NCI-H446 treated with DMSO at 0.1 percent for 48 hours (cell line): Measurements from ENCODE around the gene KITLG.
"Not testable (repeated sequence)": the region's sequence is repeated elsewhere in the genome, so short reads cannot be mapped to it uniquely, and the experiment has no call there.

ENCODE experiments used
- DNase-seq: peaks from one replicate; lab custom pipeline; 2025; lab: John Stamatoyannopoulos, UW

KITLG gene, protein sequence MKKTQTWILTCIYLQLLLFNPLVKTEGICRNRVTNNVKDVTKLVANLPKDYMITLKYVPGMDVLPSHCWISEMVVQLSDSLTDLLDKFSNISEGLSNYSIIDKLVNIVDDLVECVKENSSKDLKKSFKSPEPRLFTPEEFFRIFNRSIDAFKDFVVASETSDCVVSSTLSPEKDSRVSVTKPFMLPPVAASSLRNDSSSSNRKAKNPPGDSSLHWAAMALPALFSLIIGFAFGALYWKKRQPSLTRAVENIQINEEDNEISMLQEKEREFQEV

DNA sequence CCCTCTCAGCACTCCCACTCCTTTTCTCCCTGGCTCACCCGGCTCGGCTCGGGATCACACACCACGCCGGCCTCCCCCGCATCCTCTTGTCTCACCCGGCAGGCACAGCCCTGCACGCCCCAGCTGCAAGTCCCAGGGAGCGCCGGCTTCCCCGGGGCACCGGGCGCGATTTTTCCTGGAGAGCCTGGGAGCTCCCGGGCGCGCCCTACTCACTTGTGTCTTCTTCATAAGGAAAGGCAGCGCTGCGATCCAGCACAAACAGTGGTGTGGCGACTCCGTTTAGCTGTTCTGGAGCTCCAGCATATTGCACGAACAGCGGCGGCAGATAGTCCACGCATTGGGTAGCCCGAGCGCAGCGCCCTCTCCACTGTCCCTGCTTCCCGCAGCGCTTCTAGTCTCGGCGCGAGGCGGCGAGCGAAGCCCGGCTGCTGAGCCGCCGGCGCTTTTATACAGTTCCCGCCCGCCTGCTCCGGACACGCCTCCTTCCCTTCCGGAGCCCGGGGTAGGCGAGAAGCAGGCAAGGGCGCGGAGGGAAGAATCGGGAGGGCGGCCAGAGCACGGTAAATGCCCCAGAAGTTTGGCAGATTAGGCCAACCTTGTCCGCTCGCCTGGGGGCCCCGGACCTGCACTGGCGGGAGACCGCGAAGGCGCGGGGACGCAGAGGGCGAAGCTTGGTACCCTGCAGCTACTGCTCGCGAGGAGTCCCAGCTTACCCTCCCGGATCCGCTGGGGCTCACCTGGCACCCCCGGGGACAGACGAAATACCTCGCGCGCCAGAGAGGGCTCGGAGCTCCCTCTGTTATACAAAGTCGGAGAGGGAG lies at the start of gene KITLG:
TSS of gene KITLG (minus strand) at position 421 of the 821 bp plus-strand sequence. CDS start at position 228, 193 bp downstream.
- peak; percentile 68 for DNase-seq

DNA sequence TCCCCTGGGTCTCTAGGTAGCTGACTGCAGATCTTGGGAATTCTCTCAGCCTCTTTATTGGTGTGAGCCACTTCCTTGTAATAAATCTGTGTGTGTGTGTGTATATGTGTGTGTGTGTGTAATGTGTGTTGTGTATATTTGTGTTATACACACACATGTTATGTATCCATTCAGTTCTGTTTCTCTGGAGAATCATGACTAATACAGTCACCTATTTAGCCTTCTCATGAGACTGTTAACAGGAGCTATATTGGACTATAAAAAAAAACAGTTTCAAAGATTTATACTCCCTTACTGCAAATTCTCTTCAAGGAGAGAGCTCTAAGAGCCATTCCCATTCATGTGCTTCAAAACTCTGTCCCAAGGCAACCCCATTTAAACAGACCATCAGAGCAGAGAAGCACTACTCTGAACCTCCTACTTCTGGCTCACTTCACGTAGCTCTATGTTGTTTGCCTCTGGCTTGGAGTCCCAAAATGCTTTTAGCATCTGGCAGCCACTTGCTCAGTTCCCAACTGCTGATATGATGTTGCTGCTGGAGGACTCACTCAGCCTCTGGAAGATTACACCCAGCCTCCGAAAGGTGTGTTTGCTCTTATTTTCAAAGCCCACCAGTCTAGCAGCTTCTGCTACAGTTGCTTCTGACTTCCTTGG lies 48.7 kb upstream of the KITLG start:
- no peak for DNase-seq

DNA sequence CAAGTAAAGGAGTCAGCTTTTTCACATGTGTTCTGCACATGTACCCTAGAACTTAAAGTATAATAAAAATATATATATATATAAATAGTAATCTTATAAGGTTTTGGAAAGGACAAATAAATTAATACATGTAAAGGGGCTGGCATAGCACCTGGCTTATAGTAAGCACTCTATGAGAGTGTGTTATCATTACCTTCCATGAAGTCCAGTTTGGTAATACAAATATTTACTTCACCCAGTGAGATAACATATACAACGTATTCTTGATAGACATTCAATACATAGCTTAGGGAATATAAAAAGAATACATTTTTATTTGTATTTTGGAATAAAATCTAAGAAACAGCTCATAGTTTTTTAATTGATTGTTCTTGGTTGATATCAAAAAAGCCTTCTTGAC lies 47.8 kb upstream of the KITLG start:
- DNase-seq: not testable (repeated sequence)

DNA sequence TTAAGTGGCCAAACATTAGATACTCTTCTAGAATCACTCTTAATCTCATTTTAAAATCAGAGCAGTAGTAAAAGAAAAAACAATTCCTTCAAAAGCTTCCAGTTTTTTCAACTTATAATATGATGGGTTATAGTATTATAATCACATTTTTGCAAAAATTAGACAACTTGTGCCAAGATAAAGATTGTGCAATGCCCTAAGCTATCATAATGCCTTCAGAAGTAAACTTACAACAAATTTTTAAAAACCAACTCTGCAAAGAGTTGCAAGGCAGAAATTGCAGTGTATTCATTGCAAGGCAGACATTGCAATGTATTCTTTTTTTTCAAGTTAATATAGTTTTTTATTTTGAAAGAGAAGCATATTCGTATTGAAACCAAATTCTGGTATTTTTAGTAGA lies 47.2 kb upstream of the KITLG start:
- DNase-seq: no peak

DNA sequence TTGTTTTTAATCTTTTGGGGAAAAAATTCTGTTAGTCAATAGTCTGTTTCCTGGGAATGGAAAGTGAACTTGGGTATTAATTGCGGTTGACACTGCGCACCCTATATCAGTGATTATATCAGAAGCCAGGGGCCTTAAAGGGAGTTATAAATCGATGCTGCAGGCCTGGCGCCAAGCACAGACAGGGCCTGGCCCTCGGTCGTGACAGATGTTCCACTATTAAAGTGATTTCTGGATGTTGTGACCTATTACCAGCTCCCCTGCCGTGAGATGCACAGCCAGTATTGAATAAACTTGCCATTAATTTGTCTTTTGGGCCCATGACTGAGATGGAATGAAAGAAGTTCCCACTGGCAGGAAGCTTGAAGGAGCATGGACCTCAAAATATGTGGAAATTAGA lies 45.1 kb upstream of the KITLG start:
- DNase-seq: peak; percentile 17

DNA sequence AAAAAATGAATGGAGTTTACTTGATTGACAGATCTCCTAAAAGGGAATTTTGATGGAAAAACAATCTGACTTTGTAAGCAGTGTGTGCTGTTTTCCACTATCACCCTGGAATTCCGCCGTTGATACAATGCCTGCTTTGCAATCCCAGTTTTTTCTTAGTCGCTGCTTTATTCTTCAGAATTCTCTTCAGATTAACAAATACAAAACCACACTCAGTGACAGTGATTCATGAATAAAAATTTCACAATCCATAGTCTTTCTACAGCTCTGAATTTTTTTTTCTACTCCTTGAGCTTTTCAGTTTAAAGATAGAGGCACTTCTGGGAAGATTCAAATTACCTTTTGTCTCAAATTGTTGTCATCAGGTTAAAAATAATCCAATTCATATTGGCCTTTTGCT lies 44.6 kb upstream of the KITLG start:
- DNase-seq: no peak

DNA sequence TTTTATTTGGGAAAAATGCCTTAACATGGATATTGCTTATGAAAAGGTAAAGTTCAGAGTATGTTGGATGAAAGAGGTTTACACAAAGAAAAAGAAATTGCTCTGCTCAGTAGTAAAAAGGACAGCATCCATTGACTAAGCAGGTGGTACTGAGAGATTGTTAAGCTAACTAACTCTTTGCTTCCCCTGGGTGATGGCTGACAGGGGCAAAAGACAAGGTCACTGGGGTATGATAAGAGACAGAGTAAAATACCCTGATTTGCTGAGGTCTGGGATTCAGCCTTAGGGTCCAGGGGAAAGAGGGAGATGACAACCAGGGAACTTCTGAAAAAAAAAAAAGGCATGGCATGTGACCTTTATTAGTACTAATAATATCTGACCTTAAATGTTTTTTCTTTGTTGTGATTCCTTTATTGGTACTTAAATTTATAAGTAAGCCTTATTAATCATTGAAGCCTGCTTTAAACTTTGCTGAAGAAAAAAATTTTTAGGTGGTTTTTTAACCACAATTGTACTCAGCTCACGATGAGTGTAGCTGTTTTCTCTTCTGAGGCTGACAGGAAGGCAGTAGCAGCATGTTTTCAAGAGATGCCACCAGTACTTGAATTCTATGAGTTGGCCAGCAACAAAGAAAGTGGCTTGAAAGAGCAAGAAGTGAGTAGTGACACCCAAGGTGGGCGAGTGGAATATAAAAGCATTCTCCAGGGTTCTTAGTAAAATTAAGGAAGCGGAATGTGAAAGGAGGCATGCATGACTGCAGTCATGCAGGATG lies 43.7 kb upstream of the KITLG start:
- no peak for DNase-seq

DNA sequence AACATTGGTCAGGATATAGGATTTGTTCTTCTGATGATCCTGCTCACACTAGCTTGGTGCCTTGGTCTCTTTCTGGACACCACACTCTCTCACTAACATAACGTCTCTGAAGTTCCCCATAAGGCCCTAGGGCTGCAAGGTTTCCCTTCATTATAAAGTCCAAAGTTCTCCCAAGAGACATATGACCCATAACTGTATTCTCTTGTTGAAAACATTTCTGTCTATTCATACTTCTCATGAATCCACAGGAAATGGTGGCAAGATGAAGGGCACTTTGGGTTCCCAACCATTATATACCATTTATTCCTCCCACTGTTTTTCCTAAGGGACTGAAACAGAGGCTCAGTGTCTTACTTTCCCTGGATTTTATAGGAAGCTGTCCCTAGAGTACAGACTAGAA lies 37.1 kb upstream of the KITLG start:
- DNase-seq: no peak

DNA sequence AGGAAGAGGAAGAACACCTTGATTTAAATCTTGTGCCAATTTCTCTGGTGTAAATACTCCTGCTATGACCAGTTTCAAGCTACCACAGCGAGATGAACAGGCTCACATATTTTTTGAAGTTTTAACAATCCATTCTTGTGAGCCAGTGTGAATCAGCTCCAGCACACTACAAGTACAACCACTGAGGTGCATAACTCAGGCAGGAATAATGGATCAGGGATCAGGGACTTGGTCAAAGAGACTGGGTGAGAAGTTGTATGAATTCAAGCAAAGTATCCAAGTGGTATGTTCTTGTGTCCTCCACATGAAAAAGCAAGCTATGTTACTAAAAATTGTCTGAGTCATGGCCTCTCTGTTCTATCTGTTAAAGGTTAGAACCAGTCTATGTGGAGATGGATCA lies 35.2 kb upstream of the KITLG start:
- DNase-seq: no peak

DNA sequence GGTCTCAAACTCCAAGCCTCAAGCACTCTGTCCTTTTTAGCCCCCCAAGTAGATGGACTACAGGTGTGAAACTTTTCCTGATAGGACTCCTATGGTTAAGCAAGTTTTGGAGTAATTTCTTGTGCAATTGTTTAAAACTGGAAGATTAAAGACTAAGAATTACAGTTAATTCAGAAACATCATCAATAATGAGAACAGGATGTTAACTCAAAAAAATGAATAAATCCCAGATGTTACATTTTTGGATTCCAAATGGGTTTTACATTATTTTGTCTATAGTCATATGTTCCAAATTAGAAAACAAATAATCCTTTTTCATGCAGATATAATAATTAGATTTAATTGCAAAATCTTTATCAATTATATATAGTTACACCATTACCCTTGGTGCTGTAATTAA lies 24.4 kb upstream of the KITLG start:
- DNase-seq: no peak

DNA sequence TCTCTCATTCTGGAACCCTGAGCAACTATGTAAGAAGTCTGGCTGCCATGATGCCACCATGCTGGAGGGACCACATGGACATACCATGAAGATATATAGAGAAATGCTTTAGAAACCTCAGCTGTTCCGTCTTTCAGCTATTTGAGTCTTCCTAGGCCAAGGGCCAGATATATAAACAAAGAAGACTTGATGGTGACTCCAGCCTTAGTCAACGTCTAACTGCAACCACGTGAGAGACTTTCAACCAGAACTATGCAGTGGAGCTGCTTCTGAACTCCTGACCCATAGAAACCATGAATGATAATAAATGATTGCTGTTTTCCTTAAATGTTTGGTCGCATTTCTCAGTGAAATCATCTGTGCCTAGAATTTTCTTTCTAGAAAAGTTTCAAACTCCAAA lies 20.0 kb upstream of the KITLG start:
- no peak for DNase-seq

DNA sequence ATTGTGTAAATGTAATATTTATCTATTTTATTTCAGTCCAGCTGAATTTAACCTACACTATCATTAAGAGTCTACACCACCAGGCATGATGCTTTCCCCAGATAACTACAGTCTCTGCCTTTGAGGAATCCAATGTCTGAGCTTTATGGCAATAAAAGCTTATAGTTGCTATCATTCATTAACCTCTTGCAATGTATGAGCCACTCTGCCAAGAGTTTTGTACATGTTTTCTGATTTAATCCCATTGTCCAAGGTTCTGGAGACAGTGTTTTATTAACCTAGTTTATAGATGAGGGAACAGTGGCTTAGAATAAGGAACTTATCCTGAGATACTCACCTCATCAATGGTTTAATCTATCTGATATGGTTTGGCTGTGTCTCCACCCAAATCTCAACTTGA lies 17.1 kb upstream of the KITLG start:
- no peak for DNase-seq

DNA sequence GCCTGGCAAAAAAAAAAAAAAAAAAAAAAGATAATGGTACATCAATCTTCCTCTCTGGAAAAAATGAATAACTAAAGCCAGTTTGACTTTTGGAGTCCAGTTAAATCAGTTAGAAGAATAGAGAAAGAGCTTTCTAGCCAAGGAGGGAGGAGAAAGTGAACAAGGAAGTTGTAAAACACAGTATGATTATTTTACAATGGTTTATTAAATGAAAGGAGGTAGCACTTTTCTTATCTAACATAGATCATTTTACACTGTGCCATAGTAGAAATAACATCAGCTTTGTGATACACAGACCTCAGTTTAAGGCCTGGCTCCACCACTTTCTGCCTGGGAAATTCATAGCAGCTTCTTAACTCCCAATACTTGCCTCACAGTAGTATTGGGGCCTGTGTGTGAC lies 15.4 kb upstream of the KITLG start:
- no peak for DNase-seq

DNA sequence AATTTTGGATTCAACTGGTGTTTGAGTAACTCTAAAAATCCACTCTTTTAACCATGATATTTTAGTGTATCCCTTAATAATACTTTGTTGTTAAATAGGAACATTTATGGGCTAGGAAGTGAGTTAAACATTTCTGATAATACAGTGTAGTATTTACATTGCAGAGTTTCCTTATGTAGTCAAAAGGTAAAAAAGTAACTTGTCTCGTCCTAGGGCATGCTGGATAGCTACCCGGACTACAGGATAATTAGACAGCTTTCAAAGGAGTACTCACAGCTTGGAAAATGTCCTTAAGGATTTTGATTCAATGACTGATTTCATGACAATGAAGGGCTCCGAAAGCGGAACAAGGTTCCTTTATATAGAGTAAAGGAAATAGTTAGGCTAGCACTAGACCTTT lies 14.5 kb upstream of the KITLG start:
- no peak for DNase-seq

DNA sequence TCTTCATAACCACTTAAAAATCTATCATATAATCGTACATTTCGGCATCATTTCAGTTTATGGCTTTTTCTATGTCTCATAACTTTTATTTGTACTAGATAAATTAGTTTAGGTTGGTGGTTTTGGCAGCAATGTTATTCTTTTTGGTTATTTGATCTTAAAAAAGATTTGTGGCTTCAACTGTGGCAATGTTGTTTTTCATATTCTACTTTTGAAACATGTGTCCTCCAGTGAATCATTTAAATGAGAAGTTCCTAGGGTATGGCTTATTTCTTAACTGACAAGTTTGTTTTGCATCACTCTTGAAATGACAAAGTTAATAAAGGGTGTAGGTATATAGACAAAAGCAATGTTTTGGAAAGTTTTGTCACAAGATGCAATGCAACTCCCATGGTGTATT lies 11.1 kb upstream of the KITLG start:
- no peak for DNase-seq

DNA sequence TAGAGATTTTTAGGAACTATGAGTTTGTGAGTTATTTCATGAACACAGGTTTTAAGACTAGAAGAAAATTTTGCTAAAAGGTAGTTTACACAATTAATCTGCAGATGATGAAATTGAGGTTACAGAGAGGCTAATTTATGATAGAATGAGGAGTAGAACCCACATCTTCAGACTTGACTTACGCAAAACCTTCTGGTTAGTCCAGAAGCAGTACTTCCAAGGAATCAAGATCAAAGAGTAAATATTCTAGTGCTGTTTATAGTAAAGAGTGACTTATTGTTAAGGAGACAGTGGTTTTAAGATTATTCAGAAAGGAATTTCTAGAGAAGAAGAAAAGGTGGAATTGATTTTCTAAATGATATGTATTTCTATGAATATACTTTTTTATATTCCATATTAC lies 10.6 kb upstream of the KITLG start:
- no peak for DNase-seq

DNA sequence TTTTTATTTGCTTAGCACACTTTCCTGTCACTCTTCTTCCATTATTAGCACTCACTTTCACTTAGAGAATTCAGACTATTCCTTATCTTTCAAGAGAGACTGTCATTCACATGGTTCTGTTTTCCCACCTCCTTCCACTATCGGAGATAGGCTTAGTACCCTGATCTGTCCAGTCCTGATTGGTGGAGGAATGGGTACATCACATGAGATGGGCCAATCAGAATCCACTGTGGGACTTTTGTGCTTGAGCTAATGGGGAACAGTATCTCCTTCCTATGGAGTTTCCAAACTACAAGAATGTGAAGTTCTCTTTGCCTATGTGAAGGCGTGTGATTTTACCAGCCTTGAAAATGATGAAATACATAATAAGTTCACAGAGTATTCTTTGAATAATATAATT lies 4.8 kb upstream of the KITLG start:
- no peak for DNase-seq

DNA sequence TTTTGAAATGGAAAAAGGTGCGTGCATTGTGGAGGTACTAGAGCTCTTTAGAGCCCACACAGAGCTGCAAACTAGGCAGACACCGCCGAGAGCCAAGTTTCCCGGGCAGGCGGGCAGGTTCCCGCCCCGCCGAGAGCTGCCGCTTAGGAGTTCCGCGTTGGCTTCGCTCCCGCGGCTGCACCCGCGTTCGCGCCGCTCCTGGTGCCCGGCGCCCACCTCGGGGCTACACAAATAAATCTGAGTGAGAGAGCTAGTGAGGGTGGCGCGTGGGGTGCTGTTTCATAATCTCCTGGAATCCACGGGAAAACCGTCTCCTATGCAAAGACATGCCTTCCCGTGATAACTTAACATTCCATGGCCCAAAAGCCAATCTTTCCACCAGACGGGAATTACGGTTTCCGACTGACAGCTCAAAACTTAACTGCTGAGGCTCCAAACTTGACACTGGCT lies 645 bp downstream of the KITLG start:
- no peak for DNase-seq

DNA sequence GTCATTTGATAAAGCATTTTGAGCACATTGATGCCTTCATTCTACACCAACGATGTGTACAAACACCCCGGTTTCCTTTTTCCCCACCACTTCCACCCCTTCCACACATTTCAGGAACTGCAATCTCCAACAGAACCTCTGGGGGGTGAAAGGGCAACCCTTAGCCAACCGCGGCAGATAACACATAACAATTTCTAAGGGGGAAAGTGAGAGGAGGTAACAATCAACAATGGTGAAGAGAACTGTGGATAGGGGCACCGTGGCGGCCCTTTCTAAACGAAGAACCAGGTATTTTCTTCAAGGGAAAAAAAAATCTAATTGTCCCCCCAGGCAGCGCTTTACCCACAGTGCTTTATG lies 1.1 kb downstream of the KITLG start:
- no peak for DNase-seq

DNA sequence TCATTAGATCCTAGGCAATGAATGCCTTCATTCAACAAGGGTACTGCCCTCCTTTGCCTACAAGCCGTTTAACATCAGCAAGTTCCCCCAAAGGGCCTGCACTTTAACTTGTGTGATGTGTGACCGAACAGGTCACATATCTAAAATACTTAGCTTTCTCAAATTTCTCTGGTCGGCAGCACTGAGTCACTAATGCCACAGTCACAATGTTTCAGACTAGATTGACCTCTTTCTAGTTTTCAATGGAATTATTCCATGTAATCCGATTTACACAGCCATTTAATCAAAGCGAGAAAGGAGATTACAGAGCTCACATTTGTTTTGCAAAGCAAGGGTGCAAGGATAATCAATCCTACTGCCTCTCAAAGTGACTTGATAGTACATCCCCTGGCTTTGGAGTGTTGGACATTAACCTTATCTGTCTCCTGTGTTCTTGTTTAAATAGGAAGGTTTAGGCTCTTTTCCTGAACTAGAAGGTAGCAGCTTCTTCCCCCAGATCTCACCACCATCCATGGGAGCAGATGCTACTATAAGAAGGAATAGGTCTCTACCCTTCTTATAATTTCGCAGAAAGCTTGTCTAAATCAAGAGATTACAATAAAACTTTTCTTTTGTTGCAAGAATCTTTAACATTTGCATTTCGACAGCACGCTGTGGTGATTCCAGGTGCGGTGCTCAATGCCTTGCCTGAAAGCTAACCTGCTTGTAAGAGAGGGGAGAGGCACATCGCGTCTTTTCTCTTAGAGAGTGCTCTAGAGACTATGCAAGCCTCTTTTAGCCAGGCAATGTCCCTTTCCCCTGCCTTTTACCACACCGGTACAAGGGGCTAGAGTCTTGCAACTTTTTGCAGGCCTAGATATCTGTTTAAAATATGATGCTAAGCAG lies 1.8 kb downstream of the KITLG start:
- DNase-seq: no peak

DNA sequence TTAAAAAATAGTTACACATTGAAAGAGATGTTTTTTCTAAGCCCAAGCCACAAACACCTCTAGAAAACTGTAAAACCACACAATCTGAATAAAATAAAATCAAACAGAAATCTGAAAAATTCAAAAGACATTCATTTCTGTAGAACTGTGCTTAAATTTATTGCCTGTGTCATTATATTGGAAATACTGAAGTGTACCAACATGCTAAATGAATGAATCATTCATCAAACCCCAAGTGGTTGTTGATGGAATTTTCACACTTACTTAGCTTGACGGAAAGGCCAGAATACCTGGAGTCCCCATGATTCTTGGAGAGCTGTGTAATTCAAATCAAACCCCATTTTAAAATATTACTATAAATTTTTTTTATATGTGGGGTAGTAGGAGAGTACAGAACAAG lies 2.7 kb downstream of the KITLG start:
- peak; percentile 24 for DNase-seq
